Epithelial cell of proximal tubule (primary cell): ENCODE results near the gene ALG6. TPM values are rescaled to one million over a fixed set of nuclear protein-coding genes. Genes with fewer than 3 reads are reported as not detected.

Experiments
- DNase-seq: peaks from one replicate; pipeline ENCODE4 v3.0.0-alpha.2; 2011; ENCODE audit warnings: low read depth
- H3K4me3 ChIP-seq: 2 replicates; pipeline ENCODE4 v1.5.1; 2011; ENCODE audit warnings: low read depth, mild to moderate bottlenecking, low read length
- CTCF ChIP-seq: conservative IDR thresholded peaks from 2 replicates; pipeline ENCODE4 v1.5.1; 2012; ENCODE audit warnings: low read depth, mild to moderate bottlenecking, low read length
- total RNA-seq: library from RNA; depleted of rRNA; stranded (reverse); fragments of >200 nt; gene quantifications from 2 replicates; pipeline ENCODE4 v1.2.3, GENCODE V29; 2015

The ALG6 gene
- 7.8 and 15.2 TPM in 2 replicates for total RNA-seq

DNA sequence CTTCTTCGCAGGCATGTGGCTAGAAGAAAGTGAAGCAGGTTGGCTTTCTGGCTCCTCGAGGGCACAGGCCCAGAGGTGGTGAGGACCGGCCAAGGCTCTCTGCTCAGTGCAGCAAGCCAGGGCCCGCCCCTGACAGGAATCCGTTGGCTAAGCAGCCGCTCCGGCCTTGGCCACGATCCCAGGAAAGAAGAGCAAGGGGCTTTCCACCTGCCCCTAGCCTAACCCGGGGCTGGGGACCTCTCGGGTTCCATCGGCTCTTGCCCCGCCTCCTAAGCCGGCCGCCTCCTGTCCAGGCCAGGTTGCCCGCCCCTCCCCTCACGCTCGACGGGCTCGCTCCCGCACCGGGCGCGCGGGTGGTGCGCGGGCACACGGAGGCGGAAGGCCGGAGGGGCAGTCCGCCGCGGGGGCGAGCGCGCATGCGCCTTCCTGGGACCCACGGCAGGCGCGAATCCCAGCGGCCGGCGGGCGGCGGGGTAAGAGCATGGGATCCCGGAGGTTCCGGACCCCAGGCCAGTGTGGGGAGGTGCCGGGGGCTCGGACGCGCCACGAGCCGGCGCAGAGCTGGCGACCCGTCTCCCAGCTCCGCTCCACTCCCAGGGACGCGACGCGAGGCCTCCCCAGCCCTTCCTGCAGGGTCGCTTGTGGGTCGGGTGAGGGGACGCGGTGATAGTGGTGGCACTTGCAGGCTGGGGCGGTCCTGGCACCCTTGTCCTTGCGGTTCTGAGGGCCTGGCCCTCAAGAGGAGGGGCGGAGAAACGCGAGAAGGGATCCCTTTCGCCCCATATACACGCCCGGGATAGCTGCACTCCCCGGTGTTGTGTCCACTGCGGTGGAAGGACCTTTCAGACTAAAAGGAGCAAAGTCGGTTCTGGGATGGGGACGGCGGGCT, at the start of gene ALG6:
TSS of gene ALG6 (plus strand) at position 413 of the 889 bp plus-strand sequence. CDS start 3,351 bp downstream, outside the sequence.
- H3K4me3 ChIP-seq, result peak within 1 kb of the TSS; percentile 96
- DNase-seq, result peak; percentile 40
- no peak for TF ChIP-seq CTCF

GRCh38 chr1:63317817-63318152, 49.6 kb upstream of the ALG6 start:
- no peak for TF ChIP-seq CTCF
- no peak overlapping the region for H3K4me3 ChIP-seq

DNA sequence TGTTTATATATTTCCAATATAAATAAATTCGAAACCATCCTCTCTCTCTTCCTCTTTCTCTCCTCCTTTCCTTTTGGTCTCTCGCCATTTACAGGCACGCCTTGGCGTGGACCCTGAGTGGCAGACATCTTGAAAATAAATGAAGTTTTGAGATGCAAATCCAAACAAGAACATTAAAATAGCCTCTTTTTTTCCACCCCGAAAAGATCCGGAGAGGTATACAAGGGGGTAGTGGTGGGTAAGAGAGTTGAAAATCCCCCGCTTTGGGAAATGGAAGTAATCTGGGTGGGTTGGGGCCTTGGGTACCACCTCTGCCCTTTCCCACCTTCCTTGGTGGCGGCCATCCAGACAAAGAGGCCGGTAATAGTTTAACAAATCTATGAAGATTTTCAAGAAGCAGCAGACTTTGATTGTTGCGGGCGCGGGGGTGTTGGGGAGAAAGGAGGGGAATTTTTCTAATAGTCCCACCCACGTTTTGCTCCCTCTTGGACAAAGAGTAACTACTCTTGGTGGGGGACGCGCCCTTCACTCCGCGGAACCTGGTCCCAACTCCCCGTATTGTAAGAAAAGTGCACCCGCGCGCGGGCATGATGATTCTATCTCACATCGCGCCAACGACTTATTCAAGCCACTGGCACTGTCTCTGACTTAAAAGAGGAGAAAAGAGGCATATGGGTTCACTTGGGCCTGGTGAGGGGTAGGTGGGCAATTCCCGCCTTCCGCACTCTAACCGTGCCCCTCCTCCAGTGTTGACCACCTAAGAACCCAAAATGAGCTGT, 49.0 kb upstream of the ALG6 start:
- H3K4me3 ChIP-seq, result no peak overlapping the region
- no peak for DNase-seq
- no peak for TF ChIP-seq CTCF

More at GRCh38 chr1:63317817-63318152, 49.6 kb upstream of the ALG6 start:
- DNase-seq, result no peak

GRCh38 chr1:63319046-63320021, 48.1 kb upstream of the ALG6 start:
- H3K4me3 ChIP-seq, result no peak overlapping the region
- no peak for DNase-seq
- TF ChIP-seq CTCF, result no peak

GRCh38 chr1:63320022-63320721, 47.3 kb upstream of the ALG6 start:
- no peak for TF ChIP-seq CTCF
- DNase-seq, result no peak
- H3K4me3 ChIP-seq, result no peak overlapping the region
